Measurements from ENCODE around the gene PDGFA. TPM values are rescaled to one million over a fixed set of nuclear protein-coding genes. Genes with fewer than 3 reads are reported as not detected.

The PDGFA gene
- total and polyA plus RNA-seq, 9 donors = 3.7 to 35.5 (median 8.7) TPM

- Histone ChIP-seq H3K27ac (peak overlapping the region in 1 of 2 donors; percentile 52), H3K9me3 (no peaks in the 10 kb centered on the region), H3K36me3 (no peaks in the 10 kb centered on the region), H3K4me3 (peak overlapping the region; percentile 46), H3K4me1 (ENCODE audit: insufficient read depth) (peaks cover 14% of the 10 kb centered on the region), H3K27me3 (peaks cover 6% of the 10 kb centered on the region)
- TF ChIP-seq EP300 (IDR thresholded peaks at IDR 0.05) = no peak
- no peak for TF ChIP-seq CTCF (IDR thresholded peaks at IDR 0.05)
- no peak for TF ChIP-seq POLR2A (IDR thresholded peaks at IDR 0.05)
- DNase-seq = peak in 4 of 5 donors; percentile 26 to 75 (median 57)
- intact Hi-C loops (cut with DNase I) = loop anchor here in 2 of 4 donors (5.0 to 10.0 kb wide), 3 partner anchors 149 to 257 kb away; no protein-coding TSS in a partner anchor
- WGBS, 3 donors = 1% methylated on average over 66 to 70 of the region's 70 CpGs
Measured at GRCh38 chr7:517774-518629, 1.6 kb downstream of the PDGFA start.

GRCh38 chr7:516606-517456, 2.8 kb downstream of the PDGFA start:
- Histone ChIP-seq H3K4me3 (peak overlapping the region; percentile 46), H3K4me1 (ENCODE audit: insufficient read depth) (peaks cover 12% of the 10 kb centered on the region), H3K27ac (no peak overlapping the region), H3K27me3 (peaks cover 2% of the 10 kb centered on the region), H3K9me3 (no peaks in the 10 kb centered on the region), H3K36me3 (no peaks in the 10 kb centered on the region)
- TF ChIP-seq CTCF (IDR thresholded peaks at IDR 0.05) (no peak), POLR2A (IDR thresholded peaks at IDR 0.05) (no peak), EP300 (IDR thresholded peaks at IDR 0.05) (no peak)
- DNase-seq = peak; percentile 43 to 76 (median 63)
- 1 to 3% (median 2%) methylated on average over 57 to 83 of the region's 83 CpGs for WGBS, 3 donors
- intact Hi-C loops (cut with DNase I) = loop anchor here in 2 of 4 donors (5.0 to 10.0 kb wide), 3 partner anchors 150 to 258 kb away; no protein-coding TSS in a partner anchor

GRCh38 chr7:516216-516605, 3.4 kb downstream of the PDGFA start:
- no peak for TF ChIP-seq EP300 (IDR thresholded peaks at IDR 0.05)
- H3K4me1 ChIP-seq (ENCODE audit: insufficient read depth) = peaks cover 10% of the 10 kb centered on the region
- intact Hi-C loops (cut with DNase I) = loop anchor here in 2 of 4 donors (5.0 to 10.0 kb wide), 3 partner anchors 151 to 259 kb away; no protein-coding TSS in a partner anchor

GRCh38 chr7:515628-516027, 4.0 kb downstream of the PDGFA start:
- no peak for TF ChIP-seq CTCF (IDR thresholded peaks at IDR 0.05)
- no peaks in the 10 kb centered on the region for H3K9me3 ChIP-seq
- H3K36me3 ChIP-seq = no peaks in the 10 kb centered on the region
- intact Hi-C loops (cut with DNase I) = loop anchor here in 2 of 4 donors (5.0 to 10.0 kb wide), 3 partner anchors 152 to 259 kb away; no protein-coding TSS in a partner anchor
- peaks cover 10% of the 10 kb centered on the region for H3K4me1 ChIP-seq (ENCODE audit: insufficient read depth)
- WGBS, 3 donors = 69 to 78% (median 72%) methylated on average over 10 of the region's 10 CpGs
- H3K27me3 ChIP-seq = peaks cover under 1% of the 10 kb centered on the region
- no peak overlapping the region for H3K27ac ChIP-seq
- DNase-seq = no peak
- no peak overlapping the region for H3K4me3 ChIP-seq

More at GRCh38 chr7:516216-516605, 3.4 kb downstream of the PDGFA start:
- DNase-seq = no peak
- Histone ChIP-seq H3K27ac (no peak overlapping the region), H3K4me3 (peak overlapping the region; percentile 46), H3K36me3 (no peaks in the 10 kb centered on the region), H3K27me3 (peaks cover 2% of the 10 kb centered on the region), H3K9me3 (no peaks in the 10 kb centered on the region)
- WGBS, 3 donors = 14 to 25% (median 18%) methylated on average over 13 of the region's 13 CpGs

Data from ovary (tissue), 9 donors.